ENCODE measurements around the gene DAAM2.

GRCh38 chr6:39859025-39859424 is 66.8 kb downstream of the DAAM2 start:
- TF ChIP-seq POLR2A (IDR thresholded peaks at IDR 0.05), result no peak
- TF ChIP-seq, protein P1, sequence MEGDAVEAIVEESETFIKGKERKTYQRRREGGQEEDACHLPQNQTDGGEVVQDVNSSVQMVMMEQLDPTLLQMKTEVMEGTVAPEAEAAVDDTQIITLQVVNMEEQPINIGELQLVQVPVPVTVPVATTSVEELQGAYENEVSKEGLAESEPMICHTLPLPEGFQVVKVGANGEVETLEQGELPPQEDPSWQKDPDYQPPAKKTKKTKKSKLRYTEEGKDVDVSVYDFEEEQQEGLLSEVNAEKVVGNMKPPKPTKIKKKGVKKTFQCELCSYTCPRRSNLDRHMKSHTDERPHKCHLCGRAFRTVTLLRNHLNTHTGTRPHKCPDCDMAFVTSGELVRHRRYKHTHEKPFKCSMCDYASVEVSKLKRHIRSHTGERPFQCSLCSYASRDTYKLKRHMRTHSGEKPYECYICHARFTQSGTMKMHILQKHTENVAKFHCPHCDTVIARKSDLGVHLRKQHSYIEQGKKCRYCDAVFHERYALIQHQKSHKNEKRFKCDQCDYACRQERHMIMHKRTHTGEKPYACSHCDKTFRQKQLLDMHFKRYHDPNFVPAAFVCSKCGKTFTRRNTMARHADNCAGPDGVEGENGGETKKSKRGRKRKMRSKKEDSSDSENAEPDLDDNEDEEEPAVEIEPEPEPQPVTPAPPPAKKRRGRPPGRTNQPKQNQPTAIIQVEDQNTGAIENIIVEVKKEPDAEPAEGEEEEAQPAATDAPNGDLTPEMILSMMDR (IDR thresholded peaks at IDR 0.05), result no peak
